ENCODE data around the gene APOBEC3H.

DNA sequence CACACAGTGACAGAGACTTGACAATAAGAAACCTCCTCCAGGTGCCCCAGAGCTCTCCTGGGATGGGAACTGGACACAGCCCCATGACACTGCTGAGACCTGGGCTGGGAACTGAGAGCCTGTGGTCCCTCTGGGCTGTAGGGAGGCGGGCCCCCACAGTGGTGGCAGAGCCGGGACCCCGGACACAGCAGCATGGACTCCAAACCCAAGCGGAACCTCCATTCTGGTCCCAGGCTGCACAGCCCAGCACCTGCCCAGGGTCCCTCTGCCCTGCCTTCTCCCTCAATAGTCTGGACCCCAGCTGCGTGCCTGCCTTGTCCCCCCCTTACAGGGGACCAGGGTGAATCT is 8.4 kb upstream of the APOBEC3H start:
- TF ChIP-seq CTCF (IDR thresholded peaks at IDR 0.05) (no peak), POLR2A (IDR thresholded peaks at IDR 0.05) (no peak)

Data from adrenal gland (tissue), 5 donors.